Raji (cell line): ENCODE data around the gene SHF.

Source experiments
- POLR2A ChIP-seq: IDR thresholded peaks from 2 replicates; pipeline ENCODE4 v1.6.1; 2011; ENCODE audit warnings: low read depth, low read length, control low read depth; ENCODE audit not compliant: insufficient read depth

SHF gene, protein sequence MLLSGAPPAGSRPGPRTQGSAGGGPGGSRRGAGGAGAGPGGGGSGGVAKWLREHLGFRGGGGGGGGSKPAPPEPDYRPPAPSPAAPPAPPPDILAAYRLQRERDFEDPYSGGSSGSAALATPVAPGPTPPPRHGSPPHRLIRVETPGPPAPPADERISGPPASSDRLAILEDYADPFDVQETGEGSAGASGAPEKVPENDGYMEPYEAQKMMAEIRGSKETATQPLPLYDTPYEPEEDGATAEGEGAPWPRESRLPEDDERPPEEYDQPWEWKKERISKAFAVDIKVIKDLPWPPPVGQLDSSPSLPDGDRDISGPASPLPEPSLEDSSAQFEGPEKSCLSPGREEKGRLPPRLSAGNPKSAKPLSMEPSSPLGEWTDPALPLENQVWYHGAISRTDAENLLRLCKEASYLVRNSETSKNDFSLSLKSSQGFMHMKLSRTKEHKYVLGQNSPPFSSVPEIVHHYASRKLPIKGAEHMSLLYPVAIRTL

DNA sequence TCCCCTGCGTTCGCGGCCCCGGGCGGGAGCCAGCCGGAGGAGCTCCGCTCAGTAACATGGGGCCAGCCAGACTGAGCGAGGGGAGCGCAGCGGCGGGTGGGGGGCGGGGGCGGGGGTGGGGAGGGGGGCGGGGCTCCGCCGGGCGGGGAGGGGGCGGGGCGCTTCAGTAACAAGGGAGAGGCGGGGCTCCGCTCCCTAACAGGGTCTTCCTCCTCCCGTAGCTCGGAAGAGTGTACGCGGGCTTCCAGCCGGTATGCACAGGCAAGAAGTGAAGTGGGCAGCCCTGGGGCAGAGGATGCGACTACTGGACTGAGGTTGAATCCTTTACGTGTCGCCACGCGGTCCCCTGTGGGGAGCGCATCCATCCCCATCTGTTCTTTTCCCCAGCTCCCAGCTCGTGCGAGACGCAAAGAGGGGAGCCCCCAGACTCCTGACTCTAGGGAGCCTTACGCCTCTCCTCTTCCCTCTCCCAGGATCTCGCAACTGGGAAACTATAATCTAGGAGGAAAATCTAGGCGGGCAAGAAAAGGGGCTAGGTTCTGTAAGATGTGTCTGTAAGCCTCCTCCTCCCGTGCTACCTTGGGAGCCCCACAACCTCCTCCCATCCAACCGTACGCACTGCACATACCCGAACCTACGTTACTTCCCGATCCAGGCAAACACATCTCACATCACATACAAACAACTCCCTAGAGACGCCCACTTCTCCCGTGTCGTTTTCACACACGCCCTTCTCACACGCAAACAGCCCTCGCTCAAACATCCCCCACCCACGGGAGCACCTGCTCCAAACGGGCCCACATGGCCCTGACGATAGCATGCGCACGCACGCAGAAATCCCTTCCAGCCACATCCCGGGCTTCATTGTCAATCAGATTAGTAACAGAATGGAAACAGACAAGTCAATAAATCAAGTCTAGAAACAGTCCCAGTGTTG lies at the start of gene SHF:
TSS of gene SHF (minus strand) at position 73 of the 937 bp plus-strand sequence. CDS start at position 58, 15 bp downstream.
- no peak for TF ChIP-seq POLR2A

DNA sequence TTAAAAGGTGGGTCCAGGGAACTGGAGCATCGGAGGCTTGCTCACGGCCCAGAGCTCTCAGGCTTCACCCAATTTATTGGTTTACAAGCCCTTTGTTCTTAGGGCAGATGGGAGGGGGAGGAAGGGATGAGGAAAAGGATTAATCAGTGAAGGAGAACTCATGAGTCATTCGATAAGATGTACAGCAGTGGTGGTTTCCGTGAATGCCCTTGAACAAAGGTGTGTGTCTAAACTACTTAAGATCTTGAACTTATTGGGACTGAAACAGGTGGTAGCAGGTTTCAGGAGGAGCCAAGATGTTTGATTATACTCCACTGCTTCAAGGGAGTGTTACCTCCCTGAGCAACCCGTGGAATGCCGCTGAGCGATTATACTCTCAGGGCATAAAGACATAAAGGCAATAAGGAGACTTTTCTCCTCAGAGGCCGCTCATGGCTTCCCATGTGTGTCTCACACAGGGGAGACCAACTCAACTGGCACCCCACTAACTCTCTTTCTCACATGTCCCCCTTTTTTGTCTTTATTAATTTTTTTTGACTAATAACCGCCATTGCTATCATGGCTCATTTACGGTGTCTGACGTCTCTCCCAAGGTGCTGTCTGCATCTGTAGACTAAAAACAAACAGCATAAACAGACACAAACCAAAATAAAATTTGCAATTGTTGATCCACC lies 46.9 kb upstream of the SHF start:
- TF ChIP-seq POLR2A: no peak

DNA sequence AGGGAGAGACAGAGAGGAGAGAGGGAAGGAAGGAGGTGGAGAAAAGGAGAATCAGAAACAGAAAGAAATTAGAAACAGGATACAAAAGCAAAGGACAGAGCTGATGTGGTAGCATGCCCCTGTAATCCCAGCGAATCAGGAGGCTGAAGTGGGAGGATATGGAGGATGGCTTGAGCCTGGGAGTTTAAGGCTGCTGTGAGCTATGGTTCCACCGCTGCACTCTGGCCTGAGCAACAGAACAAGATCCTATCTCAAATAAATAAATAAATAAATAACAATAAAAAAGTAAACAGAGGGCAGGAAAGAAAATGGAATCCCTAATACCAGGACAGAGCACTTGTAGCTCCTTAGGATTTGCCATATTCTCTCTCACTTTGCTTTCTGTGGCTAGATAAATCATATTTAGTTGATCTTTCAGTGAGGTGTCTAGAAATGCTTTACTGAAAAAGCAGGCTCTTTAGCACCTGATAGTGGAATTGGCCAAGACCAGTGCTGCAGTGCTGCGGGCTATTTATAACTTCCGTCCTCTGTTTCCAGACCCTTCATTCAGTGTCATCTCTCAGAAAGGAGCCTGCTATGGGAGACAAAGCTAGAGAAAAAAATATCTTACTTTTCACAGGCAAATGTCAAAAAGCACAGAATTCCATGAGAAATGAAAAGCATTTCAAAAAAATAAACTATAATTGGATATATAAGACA lies 44.2 kb upstream of the SHF start:
- no peak for TF ChIP-seq POLR2A

DNA sequence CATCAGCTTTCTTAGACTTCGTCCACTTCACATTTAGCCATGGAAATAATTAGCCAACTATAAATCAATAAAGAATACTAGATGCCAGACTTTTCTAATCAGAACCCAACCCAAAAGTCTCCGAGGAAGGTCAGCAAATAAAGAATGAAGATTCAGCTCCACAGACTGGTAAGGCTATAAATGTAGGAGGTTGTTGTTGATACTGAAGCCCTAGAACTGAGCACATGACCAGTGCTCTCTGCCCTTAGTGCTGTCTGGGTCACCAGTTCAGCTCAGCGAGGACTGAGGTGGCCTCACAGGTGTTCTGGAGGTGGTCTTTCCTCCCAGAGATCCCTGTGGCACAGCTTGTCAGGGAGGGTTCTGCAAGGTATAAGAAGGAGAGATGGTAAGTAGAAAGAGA lies 43.4 kb upstream of the SHF start:
- TF ChIP-seq POLR2A: no peak

DNA sequence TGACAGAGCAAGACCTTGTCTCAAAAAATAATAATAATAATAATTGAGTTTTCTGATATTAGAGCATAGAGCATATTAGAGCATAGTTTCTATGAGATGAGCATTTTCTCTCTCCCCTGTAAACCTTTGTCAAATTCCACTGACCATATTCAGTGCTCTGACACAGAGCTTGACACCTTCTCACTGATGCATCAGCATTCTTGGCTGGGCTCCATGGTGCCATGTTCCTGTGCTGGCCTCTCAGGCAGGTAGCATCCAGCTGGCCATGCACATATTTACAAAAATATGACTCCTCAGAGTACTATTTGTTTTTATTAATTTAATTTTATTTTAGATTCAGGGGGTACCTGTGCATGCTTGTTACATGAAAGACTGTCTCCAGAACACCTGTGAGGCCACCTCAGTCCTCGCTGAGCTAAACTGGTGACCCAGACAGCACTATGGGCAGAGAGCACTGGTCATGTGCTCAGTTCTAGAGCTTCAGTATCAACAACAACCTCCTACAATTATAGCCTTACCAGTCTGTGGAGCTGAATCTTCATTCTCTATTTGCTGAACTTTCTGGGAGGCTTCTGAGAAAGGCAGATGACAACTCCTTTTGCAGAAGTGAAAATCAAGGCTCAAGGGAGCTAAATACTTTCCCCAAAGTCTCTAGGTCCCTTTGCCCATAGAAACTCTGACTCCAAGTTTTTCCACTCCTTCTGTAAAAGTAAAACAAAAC lies 42.6 kb upstream of the SHF start:
- TF ChIP-seq POLR2A: no peak

DNA sequence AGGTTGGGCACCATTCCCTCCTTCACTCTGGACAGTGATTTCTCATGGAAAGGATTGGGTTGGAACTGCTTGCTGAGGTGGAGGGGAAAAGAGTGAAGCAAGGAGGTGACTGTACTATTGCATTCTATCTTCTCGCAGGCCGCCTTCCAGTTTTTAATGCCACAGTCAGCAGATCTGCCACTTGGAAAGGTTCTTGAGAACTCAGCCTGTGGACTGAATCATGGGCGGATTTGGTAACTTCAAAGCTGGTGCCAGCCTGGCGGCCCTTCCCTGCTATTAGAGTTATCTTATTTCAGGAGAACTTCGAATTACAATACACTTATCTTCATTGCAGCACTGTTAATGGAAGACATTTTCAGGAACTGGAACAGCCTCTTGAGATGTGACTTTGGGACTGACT lies 41.2 kb upstream of the SHF start:
- TF ChIP-seq POLR2A: no peak

DNA sequence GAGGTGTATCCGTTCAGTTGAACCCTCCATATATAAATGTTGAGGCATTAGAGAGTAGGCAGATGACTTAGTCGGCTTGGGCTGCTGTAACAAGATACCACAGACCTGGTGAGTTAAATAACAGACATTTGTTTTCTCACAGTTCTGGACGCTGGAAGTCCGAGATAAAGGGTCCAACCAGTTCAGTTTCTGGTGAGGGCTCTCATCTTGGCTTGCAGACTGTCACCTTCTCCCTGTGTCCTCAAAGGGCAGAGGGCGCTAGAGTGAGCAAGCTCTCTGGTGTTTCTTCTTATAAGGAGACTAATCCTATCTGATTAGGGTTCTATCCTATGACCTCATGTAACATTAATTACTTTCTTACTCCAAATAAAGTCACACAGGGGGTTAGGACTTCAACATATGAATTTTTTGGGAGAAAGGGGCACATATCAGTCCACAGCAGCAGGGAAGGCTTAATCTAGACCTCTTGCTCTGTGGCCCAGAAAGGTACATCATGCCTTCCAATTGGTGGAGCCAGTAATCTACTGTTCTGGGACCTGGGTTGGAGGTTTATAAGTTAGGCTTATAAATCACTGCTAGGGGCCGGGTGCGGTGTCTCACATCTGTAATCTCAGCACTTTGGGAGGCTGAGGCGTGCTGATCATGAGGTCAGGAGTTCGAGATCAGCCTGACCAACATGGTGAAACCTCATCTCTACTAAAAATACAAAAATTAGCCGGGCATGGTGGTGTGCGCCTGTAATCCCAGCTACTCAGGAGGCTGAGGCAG lies 37.9 kb upstream of the SHF start:
- TF ChIP-seq POLR2A: no peak

DNA sequence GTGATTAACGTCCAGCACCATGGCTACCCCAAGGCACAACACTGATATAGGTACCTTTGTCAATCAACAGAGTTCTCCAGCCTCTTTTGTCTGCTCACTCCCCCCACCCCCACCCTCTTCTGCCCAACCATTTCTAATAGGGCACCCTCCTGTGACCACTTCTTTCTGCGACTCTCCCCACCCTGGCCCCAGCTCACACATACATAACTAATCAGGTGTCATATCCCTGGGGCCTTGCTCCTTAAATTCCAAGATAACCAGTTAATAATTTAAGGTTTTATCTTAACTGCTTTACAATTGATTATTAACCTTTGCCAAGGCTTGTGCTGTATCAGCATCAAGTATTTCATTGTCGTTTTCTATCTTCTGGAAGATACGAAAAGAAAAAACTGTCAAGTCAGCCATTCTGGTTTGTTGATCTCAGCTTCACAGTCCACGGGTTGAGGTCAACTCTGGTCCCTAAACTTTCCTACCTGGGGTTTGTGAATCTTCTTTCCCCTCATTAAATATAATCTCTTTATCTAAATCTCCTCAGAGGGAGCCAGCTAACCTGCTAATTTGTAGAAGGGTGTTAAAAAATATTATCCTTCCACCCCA lies 37.0 kb upstream of the SHF start:
- no peak for TF ChIP-seq POLR2A

DNA sequence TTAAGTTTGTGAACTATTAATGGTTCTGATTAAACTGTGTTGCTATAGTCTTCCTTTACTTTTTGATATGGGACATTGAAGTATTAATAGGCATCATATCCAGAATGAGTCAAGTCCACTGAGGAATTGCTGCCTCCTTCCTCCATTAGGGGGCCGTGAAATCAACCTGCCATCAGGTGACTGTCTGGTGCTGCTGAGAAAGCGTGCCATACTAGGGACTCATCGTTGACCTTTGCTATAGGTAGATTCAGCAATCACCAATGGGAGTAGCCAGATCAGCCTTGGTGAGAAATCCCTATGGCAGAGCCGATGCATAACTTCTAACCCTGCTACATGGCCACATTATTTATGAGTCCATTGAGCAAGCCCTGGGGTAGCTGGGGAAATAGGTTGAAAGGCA lies 34.2 kb upstream of the SHF start:
- no peak for TF ChIP-seq POLR2A

DNA sequence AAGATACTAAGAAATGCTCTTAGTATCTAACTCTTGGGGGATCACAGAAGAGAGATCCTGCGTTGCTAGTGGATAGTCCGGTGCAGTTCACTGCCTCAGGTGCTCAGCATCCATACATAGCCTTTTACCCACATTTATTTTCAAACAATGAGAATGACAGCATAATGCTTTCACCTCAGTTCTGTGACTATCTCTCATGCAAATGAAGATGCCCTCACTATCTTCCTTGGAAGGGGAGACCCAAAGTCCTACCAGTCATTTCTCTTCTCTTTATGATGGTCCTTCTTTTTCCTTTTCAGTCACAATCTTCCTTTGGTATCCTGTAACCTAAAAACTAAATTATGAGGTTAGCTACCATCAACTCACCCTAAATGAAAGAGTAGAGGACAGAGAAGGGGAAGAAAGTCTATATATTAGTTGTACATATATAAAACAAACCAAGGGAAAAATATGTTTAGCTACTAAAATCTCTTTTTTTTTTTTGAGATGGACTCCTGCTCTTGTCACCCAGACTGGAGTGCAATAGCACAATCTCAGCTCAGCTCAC lies 33.4 kb upstream of the SHF start:
- TF ChIP-seq POLR2A: no peak

DNA sequence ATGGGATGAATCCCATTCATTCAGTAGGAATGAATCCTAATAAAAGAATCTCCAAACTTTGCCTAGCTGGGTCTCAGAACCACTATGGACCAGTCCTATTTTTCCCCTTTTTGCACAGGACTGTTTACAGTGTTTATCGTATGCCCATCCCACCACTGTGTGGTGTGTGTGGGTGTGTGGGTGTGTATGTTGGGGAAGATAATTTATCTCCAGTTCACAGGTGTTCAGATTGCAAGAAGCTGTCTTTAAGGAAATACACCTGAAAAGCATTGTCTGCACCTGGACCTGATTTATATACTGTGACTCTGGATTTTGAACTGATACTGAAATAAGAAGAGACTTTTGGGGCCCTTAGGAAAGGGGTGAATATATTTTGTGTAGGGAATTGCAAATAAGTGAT lies 24.7 kb upstream of the SHF start:
- TF ChIP-seq POLR2A: no peak

DNA sequence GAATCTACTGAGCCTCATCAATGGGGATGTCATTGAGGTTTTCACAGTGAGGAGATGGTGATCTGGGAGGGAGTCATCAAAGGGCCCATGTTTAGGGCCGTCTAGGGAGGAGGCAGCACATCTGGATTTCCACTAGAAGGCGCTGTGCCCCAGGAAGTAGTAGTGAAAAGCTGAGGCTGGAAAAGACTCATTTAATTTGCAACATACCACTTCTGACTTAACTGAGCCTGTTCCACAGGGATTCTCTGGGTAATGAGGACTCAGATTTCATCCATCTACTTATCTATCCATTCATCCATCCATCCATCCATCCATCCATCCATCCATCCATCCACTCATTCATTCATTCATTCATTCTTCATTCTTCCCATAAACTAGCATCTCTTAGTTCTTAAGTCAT lies 17.4 kb upstream of the SHF start:
- TF ChIP-seq POLR2A: no peak

DNA sequence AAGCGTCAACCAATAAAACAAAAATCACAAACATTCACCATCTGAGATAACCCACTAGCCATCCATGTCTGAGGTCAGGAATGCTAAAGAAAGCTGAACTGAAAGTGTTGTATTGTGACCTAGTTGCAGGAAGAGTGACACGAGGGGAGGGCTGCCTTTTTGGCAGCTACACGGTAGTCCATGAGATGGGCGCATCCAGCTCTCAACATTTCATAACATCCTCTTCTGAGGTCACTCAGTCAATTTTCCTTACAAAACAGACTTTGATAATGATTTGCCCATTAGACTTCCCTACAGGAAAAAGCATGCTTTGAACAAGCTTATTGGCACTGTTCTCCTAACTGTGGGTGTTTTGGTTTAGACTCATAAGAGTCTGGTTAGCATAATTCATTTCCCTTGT lies 15.4 kb upstream of the SHF start:
- no peak for TF ChIP-seq POLR2A
